SK-N-SH (cell line): ENCODE measurements around the gene SHD.

Experiments used
- CTCF ChIP-seq: fragments of 200-600 bp; sonication (generic); IDR thresholded peaks from 2 replicates; pipeline ENCODE4 v1.6.1; 2017; ENCODE audit warnings: antibody characterized with exemption, mild to moderate bottlenecking, moderate library complexity
- EZH2phosphoT487 ChIP-seq: fragments of 200-600 bp; sonication (generic); IDR thresholded peaks from 2 replicates; pipeline ENCODE4 v1.6.1; 2017; ENCODE audit warnings: low read depth, mixed run types, mild to moderate bottlenecking, antibody characterized with exemption, moderate library complexity, borderline replicate concordance
- FOXJ3 ChIP-seq: sonication (generic); formaldehyde crosslinking; IDR thresholded peaks from 2 replicates; pipeline ENCODE4 v1.5.1; 2020; ENCODE audit warnings: mild to moderate bottlenecking, missing genetic modification reagents
- FOXM1 ChIP-seq: IDR thresholded peaks from 2 replicates; pipeline ENCODE4 v1.4.0; 2012; ENCODE audit warnings: low read depth, mild to moderate bottlenecking
- REST ChIP-seq: IDR thresholded peaks from 2 replicates; pipeline ENCODE4 v1.6.1; 2012; ENCODE audit warnings: mild to moderate bottlenecking, low read depth, low read length, moderate library complexity
- TAF1 ChIP-seq: IDR thresholded peaks from 2 replicates; pipeline ENCODE4 v1.6.1; 2012; ENCODE audit warnings: low read depth, mild to moderate bottlenecking, low read length, moderate library complexity, borderline replicate concordance
- USF2 ChIP-seq: fragments of 150-350 bp; IDR thresholded peaks from 2 replicates; pipeline ENCODE4 v1.6.1; 2017; ENCODE audit warnings: antibody characterized with exemption, low read length, low read depth, borderline replicate concordance
- ZBTB33 ChIP-seq: IDR thresholded peaks from 2 replicates; pipeline ENCODE4 v1.4.0; 2012; ENCODE audit warnings: low read depth, borderline replicate concordance

GRCh38 chr19:4284974-4285373 is 5.9 kb downstream of the SHD start:
- TF ChIP-seq CTCF (no peak), EZH2phosphoT487 (no peak), ZBTB33 (no peak), FOXJ3 (CRISPR knock-in tag) (no peak), REST (no peak), USF2 (no peak), FOXM1 (no peak), TAF1 (no peak)
